GM13977 (cell line): ENCODE results near the gene MGA.

Experiments used
- DNase-seq: peaks from one replicate; pipeline ENCODE4 v3.0.0; 2012; ENCODE audit warnings: low spot score
- CTCF ChIP-seq: IDR thresholded peaks from 2 replicates; pipeline ENCODE4 v1.5.1; 2012; ENCODE audit warnings: mild to moderate bottlenecking, control low read depth; ENCODE audit not compliant: insufficient read depth; ENCODE audit errors: extremely low read depth, missing control alignments
- in situ Hi-C: fragments of 300-500 bp; cut with MboI; formaldehyde crosslinking; loops from one replicate; pipeline ENCODE4 v1.12.0; 2022; ENCODE audit warnings: low sequenced_read_pairs, low pct_unique_long_range_greater_than_20kb, mixed read lengths, inconsistent platforms; ENCODE audit not compliant: unreplicated experiment

Gene MGA

GRCh38 chr15:41819455-41820050 is 159.3 kb downstream of the MGA start:
- no peak for TF ChIP-seq CTCF
- in situ Hi-C loops, result no loop called here
- no peak for DNase-seq

- no peak for TF ChIP-seq CTCF
- no peak for DNase-seq
- in situ Hi-C loops, result no loop called here
These were observed 160.7 kb downstream of the MGA start for GRCh38 chr15:41820791-41821423.

GRCh38 chr15:41821831-41822230 is 161.6 kb downstream of the MGA start:
- no peak for TF ChIP-seq CTCF
- in situ Hi-C loops, result no loop called here
- DNase-seq, result no peak

GRCh38 chr15:41822471-41822870 is 162.3 kb downstream of the MGA start:
- in situ Hi-C loops, result no loop called here
- TF ChIP-seq CTCF, result no peak
- DNase-seq, result no peak
